HG03064 (cell line): Measurements from ENCODE around the gene STARD10.
A peak's percentile ranks its signal among the peaks of the same experiment; 100 is the strongest.

Experiments used
- ATAC-seq: cut with Tn5 transposase; IDR thresholded peaks from one replicate; pipeline ENCODE4 v1.9.1; 2021; ENCODE audit warnings: low read depth; ENCODE audit not compliant: unreplicated experiment

Gene STARD10

DNA sequence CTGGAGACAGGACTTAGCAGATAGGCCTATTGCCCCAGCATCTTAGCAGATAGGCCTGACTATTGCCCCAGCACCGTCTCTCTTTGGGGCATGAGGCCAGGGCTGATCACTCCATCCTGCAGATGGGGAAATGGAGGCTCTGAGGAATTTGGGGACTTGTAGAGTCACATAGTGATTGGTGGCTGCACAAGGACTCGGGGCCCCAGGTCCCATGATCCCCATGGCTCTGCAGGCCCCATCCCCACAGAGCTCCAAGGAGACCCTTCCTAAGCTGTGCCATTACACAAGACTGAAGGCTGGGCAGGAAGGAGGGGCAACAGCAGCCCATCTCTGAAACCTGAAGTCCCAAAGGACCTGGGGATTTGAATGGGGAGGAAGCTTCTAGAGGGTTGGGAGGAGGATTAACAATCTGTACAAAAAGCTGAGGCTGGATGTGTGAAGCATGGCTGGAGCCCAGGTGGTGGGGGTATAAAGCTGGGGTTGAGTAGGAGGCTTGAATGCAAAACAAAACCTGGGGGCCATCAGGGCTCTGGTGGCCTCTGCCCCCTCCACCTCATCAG, 43.2 kb downstream of the STARD10 start:
- no peak for ATAC-seq

DNA sequence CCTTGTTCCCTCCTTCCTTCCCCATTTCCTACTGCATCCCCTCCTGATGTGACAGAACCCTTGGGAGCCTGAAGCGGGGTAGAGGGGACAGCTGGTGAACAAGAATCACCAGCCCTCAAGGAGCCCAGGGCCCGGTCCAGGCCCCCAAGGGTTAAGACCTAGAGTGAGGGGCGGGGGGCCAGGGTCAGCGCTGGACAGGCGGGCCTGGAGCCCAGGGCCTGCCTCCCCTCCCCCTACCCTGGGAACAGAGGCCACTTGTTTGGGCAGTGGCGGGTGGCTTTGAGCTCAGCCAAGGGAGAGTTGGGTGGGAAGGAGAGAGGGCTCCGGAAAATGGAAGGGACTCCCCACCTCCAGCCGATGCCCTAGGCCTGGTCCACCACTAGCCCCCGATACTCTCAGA, 43.8 kb downstream of the STARD10 start:
- no peak for ATAC-seq

DNA sequence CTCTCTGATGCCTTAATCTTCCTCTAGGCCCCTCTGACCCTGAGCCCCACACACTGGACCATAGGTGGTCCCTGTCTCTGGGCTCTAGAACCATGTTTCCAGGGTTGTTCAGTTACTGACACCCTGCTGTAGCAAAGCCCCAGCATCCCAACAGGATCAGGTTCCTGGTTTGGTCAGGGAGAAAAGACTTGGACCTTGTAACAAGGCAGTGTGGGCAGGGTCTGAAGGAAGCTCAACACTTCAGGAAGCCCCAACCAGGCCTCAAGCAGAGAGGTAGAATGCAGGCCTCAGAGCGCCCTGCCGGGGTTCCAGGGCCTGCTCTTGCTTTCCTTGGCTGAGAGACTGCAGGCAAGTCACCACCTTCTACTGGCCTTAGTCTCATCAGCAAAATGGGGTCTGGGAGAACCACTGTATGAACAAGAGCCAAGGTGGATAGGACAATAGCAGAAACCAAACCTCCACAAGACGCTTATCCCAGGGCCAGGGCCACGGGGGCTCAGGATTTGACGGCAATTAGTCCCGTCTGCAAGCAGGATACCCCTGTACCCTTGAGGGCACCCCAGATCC, 46.5 kb downstream of the STARD10 start:
- no peak for ATAC-seq

DNA sequence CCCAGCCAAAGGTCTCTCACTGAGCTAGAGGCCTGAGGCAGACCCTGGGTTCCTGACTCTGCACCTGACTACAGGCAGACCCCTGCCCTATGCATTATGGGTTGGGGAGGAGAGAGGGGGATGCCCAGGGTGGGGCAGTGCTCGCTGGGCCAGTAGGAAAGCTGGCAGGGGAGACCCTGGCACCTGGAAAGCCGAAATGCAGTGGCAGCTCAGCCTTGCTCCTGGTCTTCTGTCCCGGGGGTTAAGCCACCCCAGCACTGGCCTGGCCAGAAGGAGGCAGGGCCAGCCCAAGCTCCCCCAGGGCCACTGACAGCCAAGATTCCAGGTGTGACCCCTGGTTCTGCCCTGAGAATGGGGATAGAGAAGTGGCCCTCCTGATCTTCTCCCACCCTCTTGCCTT, 47.0 kb downstream of the STARD10 start:
- ATAC-seq: no peak

DNA sequence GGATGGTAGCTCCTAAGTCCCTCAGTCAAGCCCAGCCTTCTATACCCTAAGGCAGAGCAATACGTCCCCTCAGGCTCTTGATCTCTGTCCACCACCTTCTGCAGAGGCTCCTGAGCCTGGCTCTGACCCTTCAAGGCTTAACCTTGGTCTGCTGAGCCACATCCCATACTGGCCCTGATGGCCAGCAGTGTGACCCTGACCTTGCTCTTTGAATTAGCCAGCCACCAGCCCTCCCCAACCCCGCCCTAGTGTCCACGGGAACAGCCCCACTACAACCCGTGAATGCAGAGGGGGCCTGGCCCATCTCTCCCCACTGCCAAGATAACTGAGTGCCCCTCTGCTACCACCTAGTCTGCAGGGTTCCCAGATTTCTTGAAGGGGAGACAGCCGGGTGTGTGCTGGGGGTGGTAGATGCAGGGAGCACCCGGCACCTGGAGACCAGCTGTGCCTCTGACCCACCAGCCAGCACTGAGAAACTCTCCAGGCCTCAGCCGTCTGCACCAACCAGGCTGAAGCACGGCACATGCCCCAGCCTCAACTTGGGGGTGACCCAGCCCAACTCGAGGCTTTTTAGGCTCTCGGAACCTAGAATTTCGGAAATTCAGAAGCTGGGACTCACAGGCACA, 47.8 kb downstream of the STARD10 start:
- ATAC-seq: no peak

DNA sequence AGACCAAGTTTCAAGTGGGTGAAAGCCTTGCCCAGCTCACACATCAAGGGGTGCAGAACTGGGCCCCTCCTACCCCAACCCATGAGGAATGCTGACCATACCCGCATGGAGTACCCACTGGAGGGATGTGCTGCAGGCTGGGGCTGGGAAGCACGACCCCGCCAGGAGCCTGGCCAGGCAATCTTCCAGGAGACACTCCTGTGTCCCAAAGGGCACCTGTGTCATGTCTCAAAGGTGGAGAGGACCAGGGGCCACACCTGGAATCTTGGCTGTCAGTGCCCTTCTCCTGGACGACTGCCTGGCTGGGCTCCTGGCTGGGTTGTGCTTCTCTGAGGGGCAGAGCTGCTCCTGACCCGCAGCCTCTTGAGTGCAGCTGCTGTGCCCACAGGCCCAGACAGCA, 48.3 kb downstream of the STARD10 start:
- ATAC-seq: no peak

DNA sequence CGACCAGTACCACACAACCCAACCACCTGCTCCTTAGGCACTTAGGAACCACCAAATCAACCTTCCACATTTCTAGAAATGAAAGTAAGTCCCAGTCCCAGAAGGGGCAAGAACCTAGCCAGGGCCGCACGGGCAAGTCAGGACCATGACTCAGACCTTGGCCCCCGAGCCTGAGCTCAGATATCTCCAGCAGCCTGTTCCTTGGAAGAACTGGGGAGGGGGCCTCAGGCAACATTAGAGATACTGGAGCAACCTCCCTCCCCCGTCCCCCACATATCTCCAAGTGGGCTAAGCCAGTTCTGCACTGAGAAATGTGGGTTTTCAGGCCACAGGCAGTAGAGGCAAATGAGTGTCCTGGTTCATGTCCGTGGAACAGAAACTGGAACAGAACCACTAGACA, 49.4 kb downstream of the STARD10 start:
- ATAC-seq: no peak

DNA sequence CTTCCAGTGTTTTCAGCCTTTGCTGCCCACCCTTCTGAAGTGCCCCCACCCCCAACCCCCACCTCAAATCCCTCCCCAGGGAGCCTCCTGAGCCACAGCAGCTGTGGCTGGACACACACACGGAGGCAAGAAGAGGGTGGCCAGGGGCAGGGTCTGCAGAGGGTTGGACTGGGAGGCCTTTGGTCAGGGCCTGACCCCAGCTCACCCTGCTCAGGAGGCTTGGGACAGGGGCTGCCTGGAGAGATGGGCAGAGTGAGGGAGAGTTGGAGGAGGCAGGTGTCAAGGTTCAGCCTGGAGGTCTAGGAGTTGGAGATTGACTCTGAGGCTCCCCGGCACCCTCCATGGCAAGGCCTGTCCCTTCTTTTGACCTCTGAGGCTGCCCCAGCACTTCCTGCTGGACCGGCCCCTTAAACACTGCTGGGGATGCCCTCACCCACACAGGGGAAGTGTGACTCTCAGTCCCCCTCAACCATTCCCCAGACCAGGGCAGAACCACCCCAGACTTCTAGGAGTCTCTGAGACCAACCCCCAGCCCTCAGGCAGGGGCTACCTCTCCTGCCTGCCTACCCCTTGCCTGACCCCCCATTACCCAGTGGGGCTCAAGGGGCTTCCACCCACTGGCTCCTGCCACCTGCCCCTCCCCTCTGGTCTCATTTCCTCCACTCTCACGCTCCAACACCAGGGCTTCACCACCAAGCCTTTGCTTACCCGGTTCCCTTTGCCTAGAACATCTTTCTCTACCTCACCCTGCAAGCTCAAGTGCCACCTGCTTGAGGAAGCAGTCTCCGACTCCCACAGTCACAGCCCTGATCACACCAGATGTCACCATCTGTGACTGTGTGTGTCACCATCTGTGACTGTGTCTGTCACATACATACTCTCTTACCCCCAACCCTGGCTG, 50.3 kb downstream of the STARD10 start:
- peak; percentile 46 for ATAC-seq

DNA sequence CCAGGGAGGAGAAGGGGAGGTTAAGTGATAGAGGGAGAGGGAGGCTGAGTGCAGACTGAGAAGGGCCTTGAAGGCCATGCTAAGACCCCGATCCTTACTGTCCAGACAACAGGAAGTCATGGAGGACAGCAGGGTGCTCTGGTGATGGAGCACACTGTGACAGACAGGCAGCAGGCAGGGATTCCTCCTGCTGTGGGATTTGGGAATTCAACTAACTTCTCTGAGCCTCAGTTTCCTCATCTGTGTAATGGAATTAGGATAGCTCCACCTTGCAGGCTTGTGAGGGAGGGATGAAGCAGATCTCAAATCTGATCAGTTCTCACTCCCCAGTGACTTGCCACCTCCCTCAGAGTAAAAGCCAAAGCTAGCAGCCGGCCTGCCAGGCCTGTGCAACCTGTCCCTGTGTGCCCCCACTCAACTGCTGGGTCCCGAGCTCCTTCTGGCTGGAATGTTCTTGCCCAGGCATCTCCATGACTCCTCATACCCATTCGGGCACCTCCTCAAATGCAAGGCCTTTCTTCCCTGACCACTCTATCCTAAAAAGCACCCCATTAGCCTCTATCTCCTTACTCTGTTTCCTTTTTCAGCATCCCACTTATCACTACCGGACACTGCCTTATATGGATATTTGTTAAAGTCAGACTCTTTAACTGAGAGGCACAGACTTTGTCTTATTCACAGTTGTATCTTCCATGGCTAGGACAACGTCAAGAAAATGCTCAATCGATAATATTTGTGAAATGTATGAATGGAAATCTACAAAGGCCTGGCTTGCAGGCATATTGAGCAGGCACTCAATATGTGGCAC, 51.1 kb downstream of the STARD10 start:
- ATAC-seq: no peak

DNA sequence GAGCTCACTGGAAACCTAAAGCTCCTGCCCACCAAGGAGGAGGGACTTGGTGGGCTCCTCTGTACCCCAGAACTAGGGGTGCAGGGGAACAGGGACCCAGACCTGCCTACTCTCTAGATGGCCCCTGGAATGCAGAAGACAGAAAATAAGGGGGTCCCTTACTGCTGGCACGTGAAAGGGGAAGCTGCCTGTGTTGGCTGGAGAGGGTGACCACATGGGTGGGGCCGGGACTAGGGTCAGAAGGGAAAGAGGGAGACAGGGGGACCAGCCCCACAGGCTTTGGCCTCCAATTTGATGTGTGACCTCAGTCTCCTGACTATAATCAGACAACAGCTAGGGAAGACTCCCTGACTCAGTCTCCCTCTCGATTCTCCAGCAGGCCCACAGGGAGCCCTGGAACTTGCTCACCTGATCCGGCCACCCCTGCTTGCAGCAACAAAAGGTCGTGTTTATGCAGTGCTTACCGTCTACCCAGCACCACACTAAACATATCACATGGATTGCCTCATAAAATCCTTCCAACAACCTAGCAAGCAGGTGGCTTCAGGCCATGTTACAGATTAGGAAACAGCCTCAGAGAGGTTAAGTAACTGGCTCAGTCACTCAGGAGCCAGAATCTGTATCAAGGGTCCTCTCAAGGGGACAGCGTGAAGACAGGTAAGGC, 51.9 kb downstream of the STARD10 start:
- ATAC-seq: no peak

DNA sequence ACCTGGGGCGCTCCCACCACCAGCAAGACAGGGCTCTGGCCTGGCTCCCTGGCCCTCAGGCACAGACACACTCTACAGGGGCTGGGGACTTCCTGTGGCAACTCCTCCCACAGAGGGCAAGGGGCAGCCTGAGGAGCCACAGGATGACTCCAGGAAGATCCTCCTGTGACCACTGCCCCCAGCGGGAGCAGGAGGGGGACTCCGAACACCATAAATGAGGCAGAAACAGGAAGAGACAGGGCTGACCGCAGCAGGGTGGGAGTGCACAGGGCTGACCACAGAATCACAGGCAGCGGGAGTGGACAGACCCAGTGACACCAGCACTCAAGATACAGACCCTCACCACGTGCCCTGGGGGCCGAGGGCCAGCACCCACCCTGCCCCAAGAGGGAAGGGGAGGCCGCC, 52.4 kb downstream of the STARD10 start:
- ATAC-seq: no peak

DNA sequence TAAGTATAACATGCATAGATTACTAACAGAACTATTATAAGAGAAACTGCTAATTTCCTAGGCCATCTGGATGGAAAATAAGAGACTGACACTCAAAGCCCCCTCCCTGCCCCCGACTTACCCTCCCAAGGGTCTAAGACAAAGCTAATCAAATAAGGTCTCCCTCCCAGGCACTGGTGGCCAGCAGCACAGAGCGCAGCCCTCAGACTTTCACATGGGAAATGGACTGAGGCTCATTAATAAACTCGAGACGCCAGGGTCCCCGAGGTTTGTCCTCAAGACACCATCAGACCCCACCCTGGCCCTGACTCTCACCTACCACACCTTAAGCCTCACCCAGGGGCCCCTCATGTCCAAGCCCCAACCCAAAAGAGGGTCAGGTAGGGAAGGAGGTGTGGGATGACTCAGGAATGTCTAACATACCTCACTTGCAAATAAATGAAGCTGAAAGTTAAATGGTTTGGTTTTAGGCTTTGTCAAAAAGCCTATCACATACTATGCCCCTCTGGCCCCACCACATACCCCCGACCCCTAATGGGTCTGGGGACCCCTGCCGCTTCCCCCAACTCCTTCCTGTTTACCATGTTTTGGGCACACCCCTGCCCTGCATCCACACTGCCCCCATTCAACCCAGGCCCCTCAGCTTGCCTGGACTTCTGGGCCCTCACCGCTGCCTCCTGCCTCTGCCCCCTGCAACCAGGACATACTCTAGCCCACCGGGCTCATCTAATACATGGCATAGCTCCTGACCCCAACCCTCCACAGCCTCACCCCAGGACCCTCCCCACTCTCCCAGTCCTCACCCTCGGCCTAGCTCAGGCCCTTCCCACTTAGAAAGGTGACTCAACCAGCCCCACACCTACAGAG, 53.1 kb downstream of the STARD10 start:
- ATAC-seq: no peak

DNA sequence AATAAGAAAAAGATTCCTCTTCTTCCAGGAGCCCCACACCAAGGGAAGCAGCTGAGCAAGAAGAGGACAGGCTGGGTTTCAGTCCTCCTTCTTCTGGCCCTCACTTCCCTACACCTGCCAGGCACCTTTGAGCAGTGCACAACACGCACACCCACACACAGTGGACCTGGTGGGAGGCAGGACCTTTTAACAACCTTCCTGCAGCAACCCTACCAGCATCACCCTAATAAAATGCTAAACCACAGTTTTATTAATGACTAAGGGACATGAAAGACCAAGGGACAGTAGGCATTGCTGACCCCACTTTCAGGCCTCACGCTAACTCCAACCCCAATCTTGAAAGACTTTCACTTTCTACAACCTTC, 53.8 kb downstream of the STARD10 start:
- ATAC-seq: no peak

DNA sequence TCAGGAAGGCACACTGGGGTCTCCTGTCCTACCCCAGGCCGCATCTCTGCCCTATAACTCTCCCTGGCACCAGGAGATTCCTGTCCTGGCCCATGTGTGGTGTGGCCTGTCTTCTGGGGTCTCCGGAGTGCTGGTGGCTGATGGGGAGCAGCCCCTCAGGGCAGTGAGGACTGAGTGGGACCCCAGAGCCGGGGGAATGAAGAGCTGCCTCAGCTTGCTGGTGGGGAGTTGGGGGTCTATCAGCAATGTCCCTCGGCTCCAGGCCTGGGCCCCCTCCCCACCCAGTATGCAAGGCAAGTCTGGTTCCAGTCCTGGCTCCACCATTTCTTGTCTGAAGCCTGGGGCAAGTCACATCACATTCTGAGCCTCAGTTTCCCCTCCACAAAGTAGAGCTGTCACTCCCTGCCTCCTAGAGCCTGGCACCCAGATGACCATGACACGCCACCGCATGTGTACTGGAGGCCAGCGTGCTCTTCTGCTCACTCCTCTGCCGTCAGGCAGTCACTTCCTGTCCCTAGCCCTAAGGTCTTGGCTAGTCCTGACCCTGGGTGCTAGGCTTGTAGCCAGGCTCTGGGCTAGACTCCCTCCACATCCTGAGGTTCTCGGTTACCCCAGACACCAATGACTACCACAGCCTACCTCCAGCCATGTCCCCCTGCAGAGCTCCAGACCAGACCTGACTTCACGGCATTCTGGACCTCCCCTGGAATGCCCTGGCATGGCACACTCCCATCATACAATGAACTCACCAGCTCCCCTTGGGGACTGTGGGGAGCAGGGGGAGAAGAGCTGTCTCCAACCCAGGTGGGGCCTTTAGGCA, 54.4 kb downstream of the STARD10 start:
- ATAC-seq: no peak

DNA sequence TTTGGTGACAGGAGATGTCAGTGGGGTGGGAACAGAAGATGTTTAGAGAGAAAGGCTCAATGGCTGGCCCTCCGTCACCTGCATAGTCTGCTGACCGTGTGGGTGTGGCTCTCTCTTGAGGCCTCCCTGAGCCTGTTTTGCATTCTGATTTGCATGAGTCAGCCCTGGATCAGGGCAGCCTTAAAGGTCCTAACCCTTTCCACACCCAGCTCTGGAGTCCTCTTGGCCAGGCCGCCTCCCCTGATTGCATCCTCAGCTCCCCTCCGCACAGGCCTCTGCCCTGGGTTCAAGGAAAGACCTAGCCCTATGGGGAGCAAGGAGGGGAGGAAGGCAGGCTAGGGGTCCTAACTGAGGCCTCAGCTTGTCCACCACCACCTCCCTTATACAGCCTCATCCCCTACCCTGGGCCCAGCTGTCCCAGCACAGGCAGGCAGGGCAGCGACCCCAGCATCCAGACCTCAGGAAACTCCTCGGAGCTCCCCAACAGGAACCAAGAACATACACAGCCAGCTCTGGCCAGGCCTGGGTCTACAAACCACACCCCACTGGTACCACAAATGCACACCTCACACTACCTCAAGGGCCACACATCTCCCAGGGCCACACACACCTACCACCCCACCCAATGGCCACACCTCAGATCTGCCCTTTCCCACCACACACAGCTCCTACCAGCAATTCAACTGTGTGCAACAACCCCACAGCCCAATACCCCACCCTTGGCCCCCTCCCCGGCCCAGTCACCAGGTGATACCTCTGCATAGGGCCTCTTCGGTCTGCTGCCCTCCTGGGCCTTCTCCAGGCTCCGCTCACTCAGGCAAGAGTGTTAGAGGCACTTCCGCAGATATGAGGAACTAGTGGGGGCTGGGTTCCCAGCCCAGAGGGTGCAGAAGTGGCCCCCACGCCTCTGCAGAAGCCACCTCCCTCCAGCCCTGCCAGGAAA, 55.4 kb downstream of the STARD10 start:
- no peak for ATAC-seq

DNA sequence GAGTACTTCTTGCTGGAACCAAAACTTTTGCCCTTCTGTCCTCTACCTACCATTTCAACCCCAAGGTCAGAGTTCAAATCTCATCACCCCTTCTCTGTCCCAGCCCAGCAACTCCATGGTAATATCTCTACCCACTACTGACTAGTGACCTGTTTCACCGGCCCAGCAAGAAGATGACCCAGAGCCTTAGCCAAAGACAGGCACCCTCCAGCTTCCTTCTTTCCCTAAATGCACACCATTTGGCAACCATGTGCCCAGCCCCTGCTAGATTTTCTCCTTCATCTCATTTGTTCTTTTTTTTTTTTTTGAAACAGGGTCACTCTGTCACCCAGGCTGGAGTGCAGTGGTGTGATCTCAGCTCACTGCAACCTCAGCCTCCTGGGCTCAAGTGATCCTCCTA, 56.5 kb downstream of the STARD10 start:
- ATAC-seq: no peak

DNA sequence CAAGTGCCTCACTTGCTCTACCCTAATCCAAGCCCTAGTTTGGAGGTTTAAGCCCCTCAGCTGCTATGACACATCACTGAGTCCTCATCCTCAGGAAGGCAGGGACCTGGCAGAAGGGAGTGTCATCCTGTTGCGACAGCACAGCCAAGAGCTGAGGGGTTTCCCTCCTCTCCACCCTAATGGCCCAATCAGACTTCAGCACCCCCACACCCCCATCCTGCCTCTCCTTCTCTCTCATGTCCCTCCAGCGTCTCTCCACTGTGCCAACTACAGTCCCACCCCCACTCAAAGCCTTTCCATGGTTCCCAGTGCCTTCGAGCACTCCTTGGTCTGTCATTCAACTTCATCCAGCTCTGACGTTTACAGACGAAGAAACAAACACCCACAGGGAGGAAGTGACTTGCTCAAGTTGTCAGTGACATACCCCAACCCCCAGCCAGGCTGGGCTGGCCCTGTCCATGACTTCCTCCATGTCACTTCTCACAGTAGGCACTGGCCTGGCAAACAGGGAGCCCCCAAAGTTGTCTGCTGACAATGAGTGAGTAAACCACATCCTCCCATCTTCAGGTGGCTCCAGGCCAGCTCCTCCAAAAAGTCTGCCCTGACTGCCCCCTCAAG, 57.3 kb downstream of the STARD10 start:
- no peak for ATAC-seq
